Measurements from ENCODE around the gene TRIM31.

DNA sequence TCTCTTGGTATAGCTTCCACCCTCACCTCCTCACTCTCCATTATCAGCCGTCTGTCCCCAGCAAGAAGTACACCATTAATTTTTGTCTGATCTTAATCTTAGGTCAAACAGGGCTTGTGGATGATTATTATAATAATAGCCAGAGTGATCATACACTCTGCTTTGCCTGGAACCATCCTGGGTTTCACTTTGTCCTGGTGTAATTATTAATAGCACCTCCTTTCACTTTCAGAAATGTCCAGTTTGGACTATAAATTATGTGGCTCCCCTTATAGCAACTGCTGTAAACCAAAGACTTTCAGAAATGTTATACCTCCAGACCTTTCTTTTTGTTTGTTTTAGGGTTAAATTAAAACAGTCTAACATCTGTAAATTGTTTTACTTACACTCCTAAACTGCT, 951 bp upstream of the TRIM31 start:
- TF ChIP-seq, protein P1, sequence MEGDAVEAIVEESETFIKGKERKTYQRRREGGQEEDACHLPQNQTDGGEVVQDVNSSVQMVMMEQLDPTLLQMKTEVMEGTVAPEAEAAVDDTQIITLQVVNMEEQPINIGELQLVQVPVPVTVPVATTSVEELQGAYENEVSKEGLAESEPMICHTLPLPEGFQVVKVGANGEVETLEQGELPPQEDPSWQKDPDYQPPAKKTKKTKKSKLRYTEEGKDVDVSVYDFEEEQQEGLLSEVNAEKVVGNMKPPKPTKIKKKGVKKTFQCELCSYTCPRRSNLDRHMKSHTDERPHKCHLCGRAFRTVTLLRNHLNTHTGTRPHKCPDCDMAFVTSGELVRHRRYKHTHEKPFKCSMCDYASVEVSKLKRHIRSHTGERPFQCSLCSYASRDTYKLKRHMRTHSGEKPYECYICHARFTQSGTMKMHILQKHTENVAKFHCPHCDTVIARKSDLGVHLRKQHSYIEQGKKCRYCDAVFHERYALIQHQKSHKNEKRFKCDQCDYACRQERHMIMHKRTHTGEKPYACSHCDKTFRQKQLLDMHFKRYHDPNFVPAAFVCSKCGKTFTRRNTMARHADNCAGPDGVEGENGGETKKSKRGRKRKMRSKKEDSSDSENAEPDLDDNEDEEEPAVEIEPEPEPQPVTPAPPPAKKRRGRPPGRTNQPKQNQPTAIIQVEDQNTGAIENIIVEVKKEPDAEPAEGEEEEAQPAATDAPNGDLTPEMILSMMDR (IDR thresholded peaks at IDR 0.05), result no peak
- TF ChIP-seq POLR2A (IDR thresholded peaks at IDR 0.05), result no peak

All from adrenal gland (tissue), 5 donors.